RWPE1 (cell line): ENCODE results near the gene LRRC3B.
A peak's percentile ranks its signal among the peaks of the same experiment; 100 is the strongest.

Experiments
- CTCF ChIA-PET: fragments of 350-600 bp; sonication (Branson Sonifier 250); formaldehyde crosslinking; extraction: SDS; loops from one replicate; lab custom pipeline; 2021; lab: Yijun Ruan, JAX
- POLR2A ChIA-PET: fragments of 400-600 bp; formaldehyde crosslinking; extraction: SDS; loops from one replicate; lab custom pipeline; 2020; ENCODE audit warnings: antibody characterized with exemption; ENCODE audit not compliant: low non-redundant PET; lab: Yijun Ruan, JAX
- DNase-seq: peaks from one replicate; pipeline ENCODE4 v3.0.0; 2012; ENCODE audit warnings: low spot score
- H3K27ac ChIP-seq: fragments of 450-650 bp; 2 replicates; pipeline ENCODE4 v1.5.1; 2017
- TF ChIP-seq, protein P1 (sequence below): fragments of 450-650 bp; conservative IDR thresholded peaks from 2 replicates; pipeline ENCODE4 v1.5.1; 2017; ENCODE audit warnings: low read depth, mild to moderate bottlenecking

The LRRC3B gene

GRCh38 chr3:26712211-26713026 is 89.8 kb downstream of the LRRC3B start:
- TF ChIP-seq, protein P1, sequence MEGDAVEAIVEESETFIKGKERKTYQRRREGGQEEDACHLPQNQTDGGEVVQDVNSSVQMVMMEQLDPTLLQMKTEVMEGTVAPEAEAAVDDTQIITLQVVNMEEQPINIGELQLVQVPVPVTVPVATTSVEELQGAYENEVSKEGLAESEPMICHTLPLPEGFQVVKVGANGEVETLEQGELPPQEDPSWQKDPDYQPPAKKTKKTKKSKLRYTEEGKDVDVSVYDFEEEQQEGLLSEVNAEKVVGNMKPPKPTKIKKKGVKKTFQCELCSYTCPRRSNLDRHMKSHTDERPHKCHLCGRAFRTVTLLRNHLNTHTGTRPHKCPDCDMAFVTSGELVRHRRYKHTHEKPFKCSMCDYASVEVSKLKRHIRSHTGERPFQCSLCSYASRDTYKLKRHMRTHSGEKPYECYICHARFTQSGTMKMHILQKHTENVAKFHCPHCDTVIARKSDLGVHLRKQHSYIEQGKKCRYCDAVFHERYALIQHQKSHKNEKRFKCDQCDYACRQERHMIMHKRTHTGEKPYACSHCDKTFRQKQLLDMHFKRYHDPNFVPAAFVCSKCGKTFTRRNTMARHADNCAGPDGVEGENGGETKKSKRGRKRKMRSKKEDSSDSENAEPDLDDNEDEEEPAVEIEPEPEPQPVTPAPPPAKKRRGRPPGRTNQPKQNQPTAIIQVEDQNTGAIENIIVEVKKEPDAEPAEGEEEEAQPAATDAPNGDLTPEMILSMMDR, result peak; percentile 63
- ChIA-PET POLR2A (no interaction called here), CTCF (no interaction called here)
- DNase-seq, result peak; percentile 7
- no peak overlapping the region for H3K27ac ChIP-seq

GRCh38 chr3:26713091-26713490 is 90.5 kb downstream of the LRRC3B start:
- ChIA-PET CTCF (no interaction called here), POLR2A (no interaction called here)
- no peak overlapping the region for H3K27ac ChIP-seq
- no peak for DNase-seq
- TF ChIP-seq, protein P1, result no peak

DNA sequence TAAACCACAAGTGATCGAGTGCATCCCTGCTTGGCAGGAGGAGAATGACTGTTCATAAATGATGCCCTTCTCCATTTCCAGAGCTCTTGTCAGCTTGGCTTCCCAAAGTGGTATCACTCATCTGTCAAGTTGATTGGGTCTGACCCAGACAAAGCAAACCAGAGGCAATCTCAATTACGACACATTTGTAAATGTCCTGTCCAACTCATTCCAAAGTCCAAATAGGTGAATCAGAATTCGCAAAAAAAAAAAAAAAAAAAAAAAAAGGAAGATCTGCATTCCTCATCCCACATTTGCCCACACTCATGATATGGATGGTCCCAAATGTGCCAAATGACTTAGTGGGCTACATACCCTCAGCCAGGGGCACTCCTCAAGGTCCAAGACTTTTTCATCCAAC is 91.9 kb downstream of the LRRC3B start:
- TF ChIP-seq, protein P1, result no peak
- no peak for DNase-seq
- POLR2A ChIA-PET, result no interaction called here
- H3K27ac ChIP-seq, result no peak overlapping the region
- CTCF ChIA-PET, result no interaction called here

GRCh38 chr3:26715431-26715830 is 92.9 kb downstream of the LRRC3B start:
- no peak overlapping the region for H3K27ac ChIP-seq
- POLR2A ChIA-PET, result no interaction called here
- no peak for DNase-seq
- CTCF ChIA-PET, result no interaction called here
- TF ChIP-seq, protein P1, result no peak

DNA sequence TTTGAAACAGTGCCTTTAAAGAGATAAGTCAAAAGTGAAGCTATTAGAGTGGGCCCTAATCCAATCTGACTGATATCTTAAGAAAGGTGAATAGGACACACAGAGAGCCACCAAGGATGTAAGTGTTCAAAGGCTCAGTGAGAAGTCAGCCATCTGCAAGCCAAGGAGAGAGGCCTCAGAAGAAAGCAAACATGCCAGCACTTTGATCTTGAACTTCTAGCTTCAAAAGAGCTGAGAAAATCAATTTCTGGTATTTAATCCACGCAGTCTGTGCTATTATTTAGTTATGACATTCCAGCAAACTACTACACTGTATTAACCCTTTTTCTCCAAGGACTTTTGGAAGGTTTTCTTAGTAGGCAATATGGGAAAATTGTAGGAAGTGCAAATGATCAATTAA is 95.7 kb downstream of the LRRC3B start:
- no peak for DNase-seq
- TF ChIP-seq, protein P1, result no peak
- POLR2A ChIA-PET, result interaction anchor here (0.6 kb wide), 1 partner anchor 663 kb away, joined by 3 read pairs; no protein-coding TSS in a partner anchor
- CTCF ChIA-PET, result no interaction called here
- no peak overlapping the region for H3K27ac ChIP-seq

- POLR2A ChIA-PET, result no interaction called here
- no peak for DNase-seq
- CTCF ChIA-PET, result no interaction called here
- TF ChIP-seq, protein P1, result no peak
- H3K27ac ChIP-seq, result no peak overlapping the region
Observed at GRCh38 chr3:26719134-26719533, 96.6 kb downstream of the LRRC3B start.
